K562 (cell line): ENCODE measurements around the gene DCLK2.

Experiments used
- EP300 ChIP-seq: IDR thresholded peaks from 2 replicates; pipeline ENCODE4 v1.6.1; 2012; ENCODE audit warnings: low read length, improper control_type of control experiment
- LEF1 ChIP-seq: fragments of 450-650 bp; IDR thresholded peaks from 2 replicates; pipeline ENCODE4 v1.6.1; 2016; ENCODE audit warnings: mild to moderate bottlenecking
- MEF2D ChIP-seq: conservative IDR thresholded peaks from 2 replicates; pipeline ENCODE4 v1.6.1; 2016; ENCODE audit warnings: low read depth, missing genetic modification characterization, missing compliant biosample characterization
- PHB ChIP-seq: fragments of 250-450 bp; sonication (Bioruptor Pico); IDR thresholded peaks from 2 replicates; pipeline ENCODE4 v1.5.0; 2021
- PHF8 ChIP-seq: fragments of 200-600 bp; sonication (generic); IDR thresholded peaks from 2 replicates; pipeline ENCODE4 v1.6.1; 2012; ENCODE audit warnings: mixed run types, mild to moderate bottlenecking, inconsistent platforms, low read length, moderate library complexity, borderline replicate concordance
- ZNF551 ChIP-seq: fragments of 250-450 bp; sonication (Bioruptor Pico); IDR thresholded peaks from 2 replicates; pipeline ENCODE4 v1.5.0; 2021; ENCODE audit warnings: mild to moderate bottlenecking, moderate library complexity

- TF ChIP-seq PHF8: no peak
- no peak for TF ChIP-seq LEF1
- TF ChIP-seq ZNF551: no peak
- no peak for TF ChIP-seq PHB (CRISPR knock-in tag)
- no peak for TF ChIP-seq EP300
- no peak for TF ChIP-seq MEF2D (tag)
These were observed 79.8 kb downstream of the DCLK2 start for GRCh38 chr4:150158041-150158440.
